Measurements from ENCODE around the gene MACROD2. TPM values are rescaled to one million over a fixed set of nuclear protein-coding genes. Genes with fewer than 3 reads are reported as not detected.

The MACROD2 gene
- total and polyA plus RNA-seq, 9 donors = 3.7 to 25.5 (median 7.8) TPM

GRCh38 chr20:15491575-15491974 is 1496.3 kb downstream of the MACROD2 start:
- TF ChIP-seq POLR2A (IDR thresholded peaks at IDR 0.05) (no peak), CTCF (IDR thresholded peaks at IDR 0.05) (no peak), EP300 (IDR thresholded peaks at IDR 0.05) (no peak)

DNA sequence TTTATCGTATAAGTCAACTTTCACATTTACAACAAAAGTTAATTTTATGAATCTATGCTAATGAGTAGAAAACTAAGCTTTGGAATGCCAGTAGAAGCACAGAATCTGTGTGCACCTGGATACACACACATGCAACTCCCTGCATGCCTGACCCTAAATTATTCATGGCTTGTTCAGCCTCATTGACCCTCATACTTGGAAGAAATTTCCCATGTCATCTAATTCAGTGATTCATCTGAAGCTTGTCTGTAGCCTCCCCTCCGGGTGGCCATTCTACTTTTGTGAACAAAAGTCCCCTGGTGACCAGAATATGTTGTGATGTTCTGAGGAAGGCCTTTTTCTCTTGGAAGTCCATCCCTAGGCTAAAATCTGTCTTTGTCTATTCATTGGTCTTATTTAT is 1499.5 kb downstream of the MACROD2 start:
- no peak overlapping the region for H3K4me3 ChIP-seq
- no peak for TF ChIP-seq EP300 (IDR thresholded peaks at IDR 0.05)
- H3K27ac ChIP-seq = no peak overlapping the region
- DNase-seq = no peak
- no peaks in the 10 kb centered on the region for H3K4me1 ChIP-seq (ENCODE audit: insufficient read depth)
- intact Hi-C loops (cut with DNase I) = no loop called here
- H3K9me3 ChIP-seq = no peaks in the 10 kb centered on the region
- H3K36me3 ChIP-seq = no peaks in the 10 kb centered on the region
- H3K27me3 ChIP-seq = no peaks in the 10 kb centered on the region
- 87 to 91% (median 88%) methylated on average over 2 of the region's 2 CpGs for WGBS, 3 donors

More at GRCh38 chr20:15491575-15491974, 1496.3 kb downstream of the MACROD2 start:
- H3K4me3 ChIP-seq = no peak overlapping the region
- WGBS, 3 donors = 90 to 95% (median 93%) methylated on average over 1 of the region's 1 CpG
- no peaks in the 10 kb centered on the region for H3K36me3 ChIP-seq
- no peak overlapping the region for H3K27ac ChIP-seq
- intact Hi-C loops (cut with DNase I) = no loop called here
- DNase-seq = no peak
- H3K9me3 ChIP-seq = no peaks in the 10 kb centered on the region
- H3K4me1 ChIP-seq (ENCODE audit: insufficient read depth) = no peaks in the 10 kb centered on the region
- no peaks in the 10 kb centered on the region for H3K27me3 ChIP-seq

- H3K36me3 ChIP-seq = no peaks in the 10 kb centered on the region
- DNase-seq = no peak
Measured at GRCh38 chr20:15496501-15497039, 1501.3 kb downstream of the MACROD2 start.

GRCh38 chr20:15498926-15499325 is 1503.6 kb downstream of the MACROD2 start:
- H3K4me1 ChIP-seq (ENCODE audit: insufficient read depth) = no peaks in the 10 kb centered on the region
- no peak for DNase-seq
- no peaks in the 10 kb centered on the region for H3K27me3 ChIP-seq
- no peaks in the 10 kb centered on the region for H3K36me3 ChIP-seq
- no peaks in the 10 kb centered on the region for H3K9me3 ChIP-seq
- intact Hi-C loops (cut with DNase I) = loop anchor here in 1 of 4 donors (1.0 kb wide), 1 partner anchor 19 kb away; no protein-coding TSS in a partner anchor
- 97 to 98% (median 98%) methylated on average over 2 of the region's 2 CpGs for WGBS, 3 donors
- H3K27ac ChIP-seq = no peak overlapping the region
- H3K4me3 ChIP-seq = no peak overlapping the region
- TF ChIP-seq EP300 (IDR thresholded peaks at IDR 0.05) (no peak), CTCF (IDR thresholded peaks at IDR 0.05) (no peak), POLR2A (IDR thresholded peaks at IDR 0.05) (no peak)

More at GRCh38 chr20:15496501-15497039, 1501.3 kb downstream of the MACROD2 start:
- TF ChIP-seq POLR2A (IDR thresholded peaks at IDR 0.05) (no peak), EP300 (IDR thresholded peaks at IDR 0.05) (no peak), CTCF (IDR thresholded peaks at IDR 0.05) (no peak)
- WGBS, 3 donors = 88 to 92% (median 92%) methylated on average over 3 of the region's 3 CpGs
- no peaks in the 10 kb centered on the region for H3K9me3 ChIP-seq
- H3K27ac ChIP-seq = no peak overlapping the region
- H3K4me3 ChIP-seq = no peak overlapping the region
- no peaks in the 10 kb centered on the region for H3K4me1 ChIP-seq (ENCODE audit: insufficient read depth)
- intact Hi-C loops (cut with DNase I) = no loop called here
- no peaks in the 10 kb centered on the region for H3K27me3 ChIP-seq

- intact Hi-C loops (cut with DNase I) = no loop called here
- Histone ChIP-seq H3K4me1 (ENCODE audit: insufficient read depth) (no peaks in the 10 kb centered on the region), H3K27me3 (no peaks in the 10 kb centered on the region), H3K4me3 (no peak overlapping the region), H3K36me3 (no peaks in the 10 kb centered on the region), H3K27ac (no peak overlapping the region), H3K9me3 (no peaks in the 10 kb centered on the region)
- WGBS, 3 donors = 81 to 84% (median 83%) methylated on average over 5 of the region's 5 CpGs
- no peak for DNase-seq
- TF ChIP-seq CTCF (IDR thresholded peaks at IDR 0.05) = no peak
- no peak for TF ChIP-seq EP300 (IDR thresholded peaks at IDR 0.05)
- no peak for TF ChIP-seq POLR2A (IDR thresholded peaks at IDR 0.05)
Measured at GRCh38 chr20:15506311-15506710, 1511.0 kb downstream of the MACROD2 start.

Data from ovary (tissue), 9 donors.